ENCODE measurements around the gene CERT1.

- TF ChIP-seq CTCF (IDR thresholded peaks at IDR 0.05; ENCODE audit: extremely low read depth in 1 of 2, insufficient read depth in 1 of 2, low read depth in 1 of 2, low read length in 2 of 2) (no peak), POLR2A (IDR thresholded peaks at IDR 0.05; ENCODE audit: low read depth, low read length) (no peak), EZH2 (IDR thresholded peaks at IDR 0.05; ENCODE audit: borderline replicate concordance, low read depth, low read length, severe bottlenecking) (no peak), GATA2 (IDR thresholded peaks at IDR 0.05; ENCODE audit: insufficient read depth, insufficient read length, low read depth, low read length) (no peak), MYC (IDR thresholded peaks at IDR 0.05; ENCODE audit: low read depth, low read length) (no peak), POLR2AphosphoS5 (IDR thresholded peaks at IDR 0.05; ENCODE audit: insufficient read depth, low read depth, low read length) (no peak), FOS (IDR thresholded peaks at IDR 0.05; ENCODE audit: borderline replicate concordance, insufficient read depth, low read length) (no peak), MAX (IDR thresholded peaks at IDR 0.05; ENCODE audit: insufficient read depth, insufficient read length) (no peak)
These were observed 136.0 kb downstream of the CERT1 start for GRCh38 chr5:75375414-75375813.

Data from endothelial cell of umbilical vein (primary cell).